ENCODE results near the gene GSTM1.

DNA sequence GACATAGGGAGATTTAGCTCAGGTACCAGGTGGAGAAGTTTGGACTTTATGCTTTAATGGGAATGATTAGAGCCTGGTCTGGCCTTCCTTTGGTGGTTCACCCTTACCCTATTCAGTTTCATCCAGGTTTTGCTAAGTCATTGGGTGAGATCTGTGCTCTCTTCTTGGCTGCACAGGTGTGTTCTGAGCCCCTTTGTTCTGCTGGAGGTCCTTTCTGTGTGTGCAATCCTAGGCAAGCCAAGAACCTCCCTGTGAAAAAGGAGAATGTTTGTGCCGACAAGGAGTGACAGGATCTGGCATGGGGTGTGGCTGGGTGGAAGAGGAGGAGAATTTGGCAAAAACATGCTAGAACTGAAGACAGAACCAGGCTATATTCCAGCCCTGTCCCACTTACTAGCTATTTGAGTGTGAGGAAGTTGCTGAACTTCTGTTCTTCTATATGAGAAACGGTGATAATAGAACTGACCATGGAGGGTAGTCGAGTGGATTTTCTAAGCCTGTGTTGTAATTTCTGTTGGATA is 29.0 kb downstream of the GSTM1 start:
- TF ChIP-seq TAF1 (IDR thresholded peaks at IDR 0.05; ENCODE audit: borderline replicate concordance, insufficient read depth, low read length) (no peak), POLR2AphosphoS5 (IDR thresholded peaks at IDR 0.05; ENCODE audit: low read depth, low read length) (no peak), SIN3A (IDR thresholded peaks at IDR 0.05; ENCODE audit: borderline replicate concordance, insufficient read depth, low read length) (no peak)
- TF ChIP-seq, protein P1, sequence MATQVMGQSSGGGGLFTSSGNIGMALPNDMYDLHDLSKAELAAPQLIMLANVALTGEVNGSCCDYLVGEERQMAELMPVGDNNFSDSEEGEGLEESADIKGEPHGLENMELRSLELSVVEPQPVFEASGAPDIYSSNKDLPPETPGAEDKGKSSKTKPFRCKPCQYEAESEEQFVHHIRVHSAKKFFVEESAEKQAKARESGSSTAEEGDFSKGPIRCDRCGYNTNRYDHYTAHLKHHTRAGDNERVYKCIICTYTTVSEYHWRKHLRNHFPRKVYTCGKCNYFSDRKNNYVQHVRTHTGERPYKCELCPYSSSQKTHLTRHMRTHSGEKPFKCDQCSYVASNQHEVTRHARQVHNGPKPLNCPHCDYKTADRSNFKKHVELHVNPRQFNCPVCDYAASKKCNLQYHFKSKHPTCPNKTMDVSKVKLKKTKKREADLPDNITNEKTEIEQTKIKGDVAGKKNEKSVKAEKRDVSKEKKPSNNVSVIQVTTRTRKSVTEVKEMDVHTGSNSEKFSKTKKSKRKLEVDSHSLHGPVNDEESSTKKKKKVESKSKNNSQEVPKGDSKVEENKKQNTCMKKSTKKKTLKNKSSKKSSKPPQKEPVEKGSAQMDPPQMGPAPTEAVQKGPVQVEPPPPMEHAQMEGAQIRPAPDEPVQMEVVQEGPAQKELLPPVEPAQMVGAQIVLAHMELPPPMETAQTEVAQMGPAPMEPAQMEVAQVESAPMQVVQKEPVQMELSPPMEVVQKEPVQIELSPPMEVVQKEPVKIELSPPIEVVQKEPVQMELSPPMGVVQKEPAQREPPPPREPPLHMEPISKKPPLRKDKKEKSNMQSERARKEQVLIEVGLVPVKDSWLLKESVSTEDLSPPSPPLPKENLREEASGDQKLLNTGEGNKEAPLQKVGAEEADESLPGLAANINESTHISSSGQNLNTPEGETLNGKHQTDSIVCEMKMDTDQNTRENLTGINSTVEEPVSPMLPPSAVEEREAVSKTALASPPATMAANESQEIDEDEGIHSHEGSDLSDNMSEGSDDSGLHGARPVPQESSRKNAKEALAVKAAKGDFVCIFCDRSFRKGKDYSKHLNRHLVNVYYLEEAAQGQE (IDR thresholded peaks at IDR 0.05; ENCODE audit: insufficient read depth in 1 of 2, low read depth in 2 of 2, low read length in 2 of 2), result no peak

All from PFSK-1 (cell line).